PC-3 (cell line): ENCODE results near the gene ZSCAN5A. TPM values are rescaled to one million over a fixed set of nuclear protein-coding genes. Genes with fewer than 3 reads are reported as not detected.
A peak's percentile ranks its signal among the peaks of the same experiment; 100 is the strongest.

Experiments
- ATAC-seq: fragments of 200-7000 bp; cut with Tn5 transposase; 2 replicates; pipeline ENCODE4 v1.9.1; 2020; ENCODE audit warnings: mild to moderate bottlenecking, moderate library complexity
- BruUV-seq: library from RNA; stranded (reverse); fragments of 400-500 nt; replicated peaks from 2 replicates; lab custom pipeline; 2021; lab: Mats Ljungman, UMichigan
- CTCF ChIA-PET: fragments of 300-600 bp; sonication (Branson Sonifier 250); formaldehyde crosslinking; loops from one replicate; lab custom pipeline; 2022; ENCODE audit warnings: antibody characterized with exemption; lab: Charles Lee
- POLR2A ChIA-PET: fragments of 300-600 bp; sonication (Branson Sonifier 250); formaldehyde crosslinking; loops from one replicate; lab custom pipeline; 2022; ENCODE audit warnings: antibody characterized with exemption; ENCODE audit not compliant: unreplicated experiment; lab: Charles Lee
- DNase-seq: peaks from one replicate; pipeline ENCODE4 v3.0.0-alpha.2; 2015
- H2AFZ ChIP-seq: fragments of 300-600 bp; sonication (generic); 2 replicates; pipeline ENCODE4 v1.6.0; 2016; ENCODE audit warnings: antibody characterized with exemption, low read length
- H3F3A ChIP-seq: fragments of 300-600 bp; sonication (generic); one replicate; pipeline ENCODE4 v1.6.0; 2017; ENCODE audit warnings: antibody characterized with exemption, low read length, control low read depth, mild to moderate bottlenecking; ENCODE audit not compliant: unreplicated experiment
- H3K27ac ChIP-seq: fragments of 300-600 bp; sonication (generic); 2 replicates; pipeline ENCODE4 v1.5.1; 2016; ENCODE audit warnings: mild to moderate bottlenecking, low read length
- H3K27me3 ChIP-seq: fragments of 300-600 bp; sonication (generic); 2 replicates; pipeline ENCODE4 v1.6.1; 2016; ENCODE audit warnings: low read length, mixed read lengths
- H3K36me3 ChIP-seq: fragments of 300-600 bp; sonication (generic); 2 replicates; pipeline ENCODE4 v1.6.1; 2016; ENCODE audit warnings: low read depth, mixed run types, low read length, mixed read lengths
- H3K4me1 ChIP-seq: fragments of 300-600 bp; sonication (generic); 2 replicates; pipeline ENCODE4 v1.5.1; 2016; ENCODE audit warnings: low read length; ENCODE audit not compliant: insufficient read depth
- H3K4me2 ChIP-seq: fragments of 300-600 bp; sonication (generic); 2 replicates; pipeline ENCODE4 v1.6.0; 2016; ENCODE audit warnings: low read length
- H3K4me3 ChIP-seq: fragments of 300-600 bp; sonication (generic); 2 replicates; pipeline ENCODE4 v1.5.1; 2016; ENCODE audit warnings: mild to moderate bottlenecking, low read length, mixed read lengths
- H3K79me2 ChIP-seq: fragments of 300-600 bp; sonication (generic); 2 replicates; pipeline ENCODE4 v1.6.1; 2017; ENCODE audit warnings: low read length, mixed read lengths
- H3K9ac ChIP-seq: fragments of 300-600 bp; sonication (generic); 2 replicates; pipeline ENCODE4 v1.6.0; 2016; ENCODE audit warnings: mild to moderate bottlenecking, low read length
- H3K9me2 ChIP-seq: fragments of 300-600 bp; sonication (generic); replicated peaks from 2 replicates; pipeline ENCODE4 v1.6.1; 2016; ENCODE audit warnings: mixed run types, low read length, mixed read lengths
- H3K9me3 ChIP-seq: fragments of 300-600 bp; sonication (generic); 2 replicates; pipeline ENCODE4 v1.6.1; 2016; ENCODE audit warnings: low read length, mixed read lengths
- H4K20me1 ChIP-seq: fragments of 300-600 bp; sonication (generic); 2 replicates; pipeline ENCODE4 v1.6.1; 2016; ENCODE audit warnings: low read length, mixed read lengths
- EZH2 ChIP-seq: fragments of 300-600 bp; sonication (generic); IDR thresholded peaks from one replicate; pipeline ENCODE4 v1.6.1; 2017; ENCODE audit warnings: antibody characterized with exemption, mild to moderate bottlenecking, low read length; ENCODE audit not compliant: unreplicated experiment
- EZH2phosphoT487 ChIP-seq: fragments of 300-600 bp; sonication (generic); IDR thresholded peaks from 2 replicates; pipeline ENCODE4 v1.6.1; 2018; ENCODE audit warnings: mild to moderate bottlenecking, antibody characterized with exemption, low read length, borderline replicate concordance
- intact Hi-C: fragments of 100-400 bp; cut with micrococcal nuclease; formaldehyde crosslinking; loops from 2 replicates; pipeline ENCODE4 v1.9.0; 2023
- total RNA-seq: library from RNA; depleted of rRNA; stranded (reverse); fragments of >200 nt; gene quantifications from 2 replicates; pipeline ENCODE4 v1.2.3, GENCODE V29; 2014
- TF ChIP-seq, protein P1 (sequence below): fragments of 300-600 bp; sonication (generic); conservative IDR thresholded peaks from 2 replicates; pipeline ENCODE4 v1.5.1; 2017; ENCODE audit warnings: antibody characterized with exemption, low read depth, mild to moderate bottlenecking, low read length

Gene ZSCAN5A
- total RNA-seq, 1 experiment from 2014 or later: 23.7 TPM

DNA sequence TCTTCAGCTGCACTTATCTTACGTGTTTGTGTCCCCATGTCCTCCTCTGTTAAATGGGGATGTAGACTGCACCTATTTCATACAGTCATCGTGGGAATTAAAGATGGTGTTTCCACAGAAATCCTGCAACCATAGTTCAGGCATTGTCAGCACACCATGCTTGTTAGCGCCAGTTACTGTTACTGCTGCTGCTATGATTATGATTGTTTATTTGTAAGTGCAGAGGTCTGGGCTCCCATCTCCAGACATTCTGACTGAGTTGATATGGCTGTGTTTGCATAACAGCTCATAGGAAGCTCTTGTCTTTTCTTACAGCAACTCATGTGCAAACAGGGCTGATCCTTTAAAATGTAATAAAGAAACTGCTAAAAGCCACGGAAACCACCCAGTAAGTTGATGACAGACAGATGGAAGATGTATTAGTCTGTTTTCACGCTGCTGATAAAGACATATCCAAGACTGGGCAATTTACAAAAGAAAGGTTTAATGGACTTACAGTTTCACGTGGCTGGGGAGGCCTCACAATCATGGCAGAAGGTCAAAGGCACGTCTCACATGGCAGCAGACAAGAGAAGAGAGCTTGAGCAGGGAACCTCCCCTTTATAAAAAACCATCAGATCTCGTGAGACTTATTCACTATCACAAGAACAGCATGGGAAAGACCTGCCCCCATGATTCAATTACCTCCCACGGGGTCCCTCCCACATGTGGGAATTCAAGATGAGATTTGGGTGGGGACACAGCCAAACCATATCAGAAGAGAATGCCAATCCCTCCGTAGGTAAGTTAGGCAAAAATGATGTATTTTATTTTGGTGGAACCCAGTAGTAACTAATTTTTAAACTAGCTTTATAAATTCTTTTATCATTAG is 1.6 kb downstream of the ZSCAN5A start:
- Histone ChIP-seq H3K27me3 (no peaks in the 10 kb centered on the region), H4K20me1 (no peaks in the 10 kb centered on the region), H2AFZ (no peak overlapping the region), H3K9me2 (no peaks in the 10 kb centered on the region), H3K27ac (no peak overlapping the region), H3K9ac (no peak overlapping the region), H3K4me2 (peak overlapping the region; percentile 85), H3K4me3 (peak overlapping the region; percentile 72; the same call in 1 of the 2 replicates), H3K4me1 (peaks cover 11% of the 10 kb centered on the region), H3K9me3 (no peaks in the 10 kb centered on the region), H3F3A (no peaks in the 10 kb centered on the region), H3K79me2 (peaks cover 4% of the 10 kb centered on the region), H3K36me3 (peaks cover 5% of the 10 kb centered on the region)
- ChIA-PET POLR2A (no interaction called here), CTCF (no interaction called here)
- BruUV-seq: no TSS peak
- DNase-seq (no peak), ATAC-seq (no peak)
- TF ChIP-seq EZH2 (no peak), EZH2phosphoT487 (no peak)
- TF ChIP-seq, protein P1, sequence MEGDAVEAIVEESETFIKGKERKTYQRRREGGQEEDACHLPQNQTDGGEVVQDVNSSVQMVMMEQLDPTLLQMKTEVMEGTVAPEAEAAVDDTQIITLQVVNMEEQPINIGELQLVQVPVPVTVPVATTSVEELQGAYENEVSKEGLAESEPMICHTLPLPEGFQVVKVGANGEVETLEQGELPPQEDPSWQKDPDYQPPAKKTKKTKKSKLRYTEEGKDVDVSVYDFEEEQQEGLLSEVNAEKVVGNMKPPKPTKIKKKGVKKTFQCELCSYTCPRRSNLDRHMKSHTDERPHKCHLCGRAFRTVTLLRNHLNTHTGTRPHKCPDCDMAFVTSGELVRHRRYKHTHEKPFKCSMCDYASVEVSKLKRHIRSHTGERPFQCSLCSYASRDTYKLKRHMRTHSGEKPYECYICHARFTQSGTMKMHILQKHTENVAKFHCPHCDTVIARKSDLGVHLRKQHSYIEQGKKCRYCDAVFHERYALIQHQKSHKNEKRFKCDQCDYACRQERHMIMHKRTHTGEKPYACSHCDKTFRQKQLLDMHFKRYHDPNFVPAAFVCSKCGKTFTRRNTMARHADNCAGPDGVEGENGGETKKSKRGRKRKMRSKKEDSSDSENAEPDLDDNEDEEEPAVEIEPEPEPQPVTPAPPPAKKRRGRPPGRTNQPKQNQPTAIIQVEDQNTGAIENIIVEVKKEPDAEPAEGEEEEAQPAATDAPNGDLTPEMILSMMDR: no peak
- intact Hi-C loops: no loop called here

GRCh38 chr19:56312342-56312741 is 2.3 kb downstream of the ZSCAN5A start:
- no peak overlapping the region for H3K27ac ChIP-seq
- no peak overlapping the region for H3K9ac ChIP-seq
- ATAC-seq: no peak
- no peak for DNase-seq
- no peak overlapping the region for H3K4me3 ChIP-seq
- ChIA-PET CTCF (no interaction called here), POLR2A (no interaction called here)
- TF ChIP-seq, protein P1: no peak
- TF ChIP-seq EZH2phosphoT487 (no peak), EZH2 (no peak)
- no peaks in the 10 kb centered on the region for H3F3A ChIP-seq
- H3K4me2 ChIP-seq: no peak overlapping the region
- no peak overlapping the region for H2AFZ ChIP-seq
- intact Hi-C loops: no loop called here
- no peaks in the 10 kb centered on the region for H3K9me3 ChIP-seq
- no peaks in the 10 kb centered on the region for H3K9me2 ChIP-seq
- H4K20me1 ChIP-seq: no peaks in the 10 kb centered on the region
- H3K36me3 ChIP-seq: peaks cover 5% of the 10 kb centered on the region
- no peaks in the 10 kb centered on the region for H3K27me3 ChIP-seq
- peaks cover 11% of the 10 kb centered on the region for H3K4me1 ChIP-seq
- BruUV-seq: no TSS peak
- peaks cover 4% of the 10 kb centered on the region for H3K79me2 ChIP-seq

DNA sequence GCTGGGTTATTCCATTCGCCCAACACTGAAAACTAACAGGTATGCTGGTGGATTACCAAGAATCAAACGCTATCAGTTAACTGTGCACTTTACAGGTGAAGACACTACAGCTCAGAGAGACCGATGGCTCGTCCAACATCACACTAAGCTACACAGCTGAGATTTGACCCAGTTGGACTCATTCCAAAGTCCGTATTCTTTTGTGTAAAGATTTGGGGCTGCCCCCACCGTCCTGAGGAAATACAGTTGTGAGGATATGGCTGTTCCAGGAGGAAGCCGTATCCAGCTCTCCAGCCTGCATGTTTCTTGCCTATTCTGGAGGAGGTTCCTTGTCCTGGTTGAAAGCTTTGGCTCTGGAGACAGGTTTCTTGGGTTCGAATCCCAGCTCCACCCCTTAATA is 4.2 kb downstream of the ZSCAN5A start:
- Histone ChIP-seq H3K9ac (no peak overlapping the region), H3K4me3 (no peak overlapping the region), H3K4me1 (peaks cover 7% of the 10 kb centered on the region), H3K79me2 (peaks cover 4% of the 10 kb centered on the region), H3F3A (no peaks in the 10 kb centered on the region), H3K9me3 (no peaks in the 10 kb centered on the region), H3K9me2 (no peaks in the 10 kb centered on the region), H3K27me3 (no peaks in the 10 kb centered on the region), H3K27ac (no peak overlapping the region), H2AFZ (no peak overlapping the region), H3K36me3 (peaks cover 5% of the 10 kb centered on the region), H3K4me2 (no peak overlapping the region), H4K20me1 (no peaks in the 10 kb centered on the region)
- POLR2A ChIA-PET: no interaction called here
- no TSS peak for BruUV-seq
- TF ChIP-seq EZH2: no peak
- TF ChIP-seq, protein P1: no peak
- TF ChIP-seq EZH2phosphoT487: no peak
- intact Hi-C loops: no loop called here
- DNase-seq: no peak
- ATAC-seq: no peak
- CTCF ChIA-PET: interaction anchor here (1.2 kb wide), 2 partner anchors 11 to 57 kb away, joined by 3 to 14 read pairs; no protein-coding TSS in a partner anchor
